COLO829 (cell line): ENCODE results near the gene FADS3.

Experiments
- DNase-seq: peaks from one replicate; pipeline ENCODE4 v3.0.0; 2012; ENCODE audit warnings: low spot score

FADS3 gene

GRCh38 chr11:61834278-61835048 is 56.9 kb downstream of the FADS3 start:
- no peak for DNase-seq

GRCh38 chr11:61833926-61834277 is 57.4 kb downstream of the FADS3 start:
- DNase-seq = no peak

GRCh38 chr11:61833471-61833870 is 57.9 kb downstream of the FADS3 start:
- no peak for DNase-seq

GRCh38 chr11:61832754-61833153 is 58.6 kb downstream of the FADS3 start:
- DNase-seq = no peak

- DNase-seq = no peak
Observed at GRCh38 chr11:61832207-61832606, 59.1 kb downstream of the FADS3 start.

- no peak for DNase-seq
Observed at GRCh38 chr11:61830237-61831105, 60.9 kb downstream of the FADS3 start.

- DNase-seq = no peak
Observed at GRCh38 chr11:61829806-61830205, 61.5 kb downstream of the FADS3 start.

GRCh38 chr11:61828629-61829407 is 62.5 kb downstream of the FADS3 start:
- no peak for DNase-seq

- no peak for DNase-seq
Observed at GRCh38 chr11:61828379-61828628, 63.0 kb downstream of the FADS3 start.

GRCh38 chr11:61827571-61828378 is 63.6 kb downstream of the FADS3 start, which contains the start of gene FADS2:
Gene FADS2, plus strand, starts transcription at chr11:61828300. Its CDS starts 91 bp downstream, at chr11:61828391.
- no peak for DNase-seq

GRCh38 chr11:61826930-61827570 is 64.3 kb downstream of the FADS3 start:
- no peak for DNase-seq
